Activated B cell treated with CpG ODN at 0.5 μM for 24 hours (primary cell): ENCODE measurements around the gene DCTN3. TPM values are rescaled to one million over a fixed set of nuclear protein-coding genes. Genes with fewer than 3 reads are reported as not detected.

Experiments
- ATAC-seq: fragments of 200-7000 bp; cut with Tn5 transposase; one replicate; pipeline ENCODE4 v1.10.0; 2021; ENCODE audit warnings: low read depth, mild to moderate bottlenecking, moderate library complexity
- CTCF ChIA-PET: fragments of 350-600 bp; sonication (Branson Sonifier 250); formaldehyde crosslinking; loops from one replicate; lab custom pipeline; 2021; ENCODE audit warnings: antibody characterized with exemption; lab: Charles Lee
- POLR2A ChIA-PET: fragments of 350-600 bp; sonication (Branson Sonifier 250); formaldehyde crosslinking; loops from one replicate; lab custom pipeline; 2021; ENCODE audit warnings: antibody characterized with exemption; lab: Charles Lee
- DNase-seq: peaks from one replicate; pipeline ENCODE4 v3.0.0; 2022
- H3K27ac Mint-ChIP-seq: one replicate; pipeline ENCODE4 v1.8.0; 2020; ENCODE audit warnings: mixed read lengths
- H3K27me3 Mint-ChIP-seq: one replicate; pipeline ENCODE4 v1.8.0; 2021; ENCODE audit warnings: mixed read lengths
- H3K36me3 Mint-ChIP-seq: one replicate; pipeline ENCODE4 v1.8.0; 2021; ENCODE audit warnings: low read depth, mixed read lengths
- H3K4me1 Mint-ChIP-seq: one replicate; pipeline ENCODE4 v1.8.0; 2021; ENCODE audit warnings: mixed read lengths
- H3K4me3 Mint-ChIP-seq: one replicate; pipeline ENCODE4 v1.8.0; 2020; ENCODE audit warnings: mild to moderate bottlenecking, mixed read lengths
- H3K9me3 Mint-ChIP-seq: one replicate; pipeline ENCODE4 v1.8.0; 2020; ENCODE audit warnings: mixed read lengths
- CTCF ChIP-seq: fragments of 200-600 bp; IDR thresholded peaks from one replicate; pipeline ENCODE4 v1.8.0; 2022; ENCODE audit warnings: antibody characterized with exemption, mild to moderate bottlenecking
- intact Hi-C: fragments of 100-400 bp; cut with micrococcal nuclease; formaldehyde crosslinking; loops from one replicate; pipeline ENCODE4 v1.15.1; 2024
- total RNA-seq: library from RNA; stranded (reverse); gene quantifications from 2 replicates; pipeline ENCODE4 v1.2.3, GENCODE V29; 2022

DCTN3 gene
- total RNA-seq, 1 donor from 2014 or later, result 63.9 TPM

GRCh38 chr9:34655394-34655793 lies 35.1 kb upstream of the DCTN3 start:
- intact Hi-C loops, result no loop called here
- no peak overlapping the region for H3K27ac Mint-ChIP-seq
- POLR2A ChIA-PET, result interaction anchor here (0.6 kb wide), 1 partner anchor 22 kb away, joined by 3 read pairs; no protein-coding TSS in a partner anchor

GRCh38 chr9:34654323-34655051 lies 34.2 kb upstream of the DCTN3 start:
- CTCF ChIA-PET, result no interaction called here
- DNase-seq (no peak), ATAC-seq (no peak)
- Mint-ChIP-seq H3K9me3 (no peaks in the 10 kb centered on the region), H3K36me3 (peaks cover 12% of the 10 kb centered on the region), H3K4me3 (no peak overlapping the region), H3K27ac (no peak overlapping the region), H3K27me3 (no peaks in the 10 kb centered on the region), H3K4me1 (peaks cover 8% of the 10 kb centered on the region)
- POLR2A ChIA-PET, result interaction anchor here (0.9 kb wide), 1 partner anchor 10 kb away, joined by 3 read pairs; no protein-coding TSS in a partner anchor
- intact Hi-C loops, result no loop called here
- TF ChIP-seq CTCF, result no peak

More at GRCh38 chr9:34655394-34655793, 35.1 kb upstream of the DCTN3 start:
- DNase-seq (no peak), ATAC-seq (no peak)
- Mint-ChIP-seq H3K27me3 (no peaks in the 10 kb centered on the region), H3K4me1 (peaks cover 8% of the 10 kb centered on the region), H3K4me3 (no peak overlapping the region), H3K36me3 (peaks cover 6% of the 10 kb centered on the region), H3K9me3 (no peaks in the 10 kb centered on the region)
- no peak for TF ChIP-seq CTCF
- CTCF ChIA-PET, result no interaction called here

GRCh38 chr9:34653151-34654072 lies 33.1 kb upstream of the DCTN3 start:
- ChIA-PET CTCF (no interaction called here), POLR2A (interaction anchor here (1.7 kb wide), 1 partner anchor 12 kb away, joined by 5 read pairs; no protein-coding TSS in a partner anchor)
- no peaks in the 10 kb centered on the region for H3K9me3 Mint-ChIP-seq
- no peak overlapping the region for H3K27ac Mint-ChIP-seq
- DNase-seq (no peak), ATAC-seq (no peak)
- intact Hi-C loops, result no loop called here
- TF ChIP-seq CTCF, result no peak
- H3K27me3 Mint-ChIP-seq, result no peaks in the 10 kb centered on the region
- H3K36me3 Mint-ChIP-seq, result peaks cover 23% of the 10 kb centered on the region
- peaks cover 14% of the 10 kb centered on the region for H3K4me1 Mint-ChIP-seq
- no peak overlapping the region for H3K4me3 Mint-ChIP-seq

GRCh38 chr9:34652602-34653000 lies 32.3 kb upstream of the DCTN3 start:
- Mint-ChIP-seq H3K27ac (no peak overlapping the region), H3K36me3 (peaks cover 27% of the 10 kb centered on the region), H3K9me3 (no peaks in the 10 kb centered on the region), H3K4me1 (peaks cover 19% of the 10 kb centered on the region), H3K4me3 (no peak overlapping the region), H3K27me3 (no peaks in the 10 kb centered on the region)
- TF ChIP-seq CTCF, result no peak
- CTCF ChIA-PET, result no interaction called here
- ATAC-seq (no peak), DNase-seq (no peak)
- intact Hi-C loops, result no loop called here
- POLR2A ChIA-PET, result interaction anchor here (1.7 kb wide), 1 partner anchor 12 kb away, joined by 5 read pairs; no protein-coding TSS in a partner anchor
